Thoracic aorta (tissue), 2 donors: ENCODE measurements around the gene STN1. TPM values are rescaled to one million over a fixed set of nuclear protein-coding genes. Genes with fewer than 3 reads are reported as not detected.

ENCODE experiments used
- ATAC-seq: fragments of 150-250 bp; one replicate; pipeline ENCODE4 v1.8.0; 2017; ENCODE audit warnings: low read depth; ENCODE audit not compliant: insufficient number of reproducible peaks, low FRiP score
- DNase-seq: peaks from one replicate; pipeline ENCODE4 v3.0.0-alpha.2; 2020; ENCODE audit warnings: low spot score
- H3K27ac ChIP-seq, 2 donors: fragments of 200-600 bp; sonication (generic); 1 replicate in 1 of 2; 2 replicates in 1 of 2; pipeline ENCODE4 v1.5.1; 2016; ENCODE audit warnings: mild to moderate bottlenecking in 2 of 2, moderate library complexity in 2 of 2
- H3K27me3 ChIP-seq: fragments of 200-600 bp; sonication (generic); replicated peaks from 2 replicates; pipeline ENCODE4 v1.6.0; 2016; ENCODE audit warnings: mild to moderate bottlenecking; ENCODE audit not compliant: insufficient read depth
- H3K36me3 ChIP-seq: fragments of 200-600 bp; sonication (generic); one replicate; pipeline ENCODE4 v1.5.1; 2016
- H3K4me1 ChIP-seq, 2 donors: fragments of 200-600 bp; sonication (generic); 1 replicate in 1 of 2; 2 replicates in 1 of 2; pipeline versions ENCODE4 v1.5.1 to v1.6.0; 2016; ENCODE audit warnings: low read depth in 2 of 2, mild to moderate bottlenecking in 1 of 2; ENCODE audit not compliant: control insufficient read depth in 1 of 2
- H3K4me3 ChIP-seq: fragments of 200-600 bp; sonication (generic); 2 replicates; pipeline ENCODE4 v1.5.1; 2016; ENCODE audit warnings: mild to moderate bottlenecking
- H3K9me3 ChIP-seq: fragments of 200-600 bp; sonication (generic); 2 replicates; pipeline ENCODE4 v1.5.1; 2016
- CTCF ChIP-seq: fragments of 200-600 bp; sonication (generic); IDR thresholded peaks from one replicate; pipeline ENCODE4 v1.5.1; 2019; ENCODE audit warnings: antibody characterized with exemption
- total RNA-seq, 2 donors: library from RNA; depleted of rRNA; stranded (reverse); fragments of >200 nt; gene quantifications; one replicate each; pipeline versions ENCODE4 v1.1.0 to v1.2.3, GENCODE V29; 2016

The STN1 gene
- total RNA-seq, 2 donors from 2014 or later = 11.6 to 30.6 TPM

GRCh38 chr10:103934308-103934707 lies 16.3 kb upstream of the STN1 start:
- DNase-seq (no peak), ATAC-seq (no peak)
- Histone ChIP-seq H3K4me3 (no peak overlapping the region), H3K9me3 (no peaks in the 10 kb centered on the region), H3K4me1 (no peaks in the 10 kb centered on the region), H3K36me3 (no peaks in the 10 kb centered on the region), H3K27ac (no peak overlapping the region), H3K27me3 (no peaks in the 10 kb centered on the region)
- TF ChIP-seq CTCF = no peak

- TF ChIP-seq CTCF = no peak
- Histone ChIP-seq H3K9me3 (no peaks in the 10 kb centered on the region), H3K4me3 (no peak overlapping the region), H3K27me3 (no peaks in the 10 kb centered on the region), H3K4me1 (no peaks in the 10 kb centered on the region), H3K27ac (no peak overlapping the region), H3K36me3 (no peaks in the 10 kb centered on the region)
- no peak for DNase-seq
- no peak for ATAC-seq
These were observed 15.7 kb upstream of the STN1 start for GRCh38 chr10:103933557-103934121.

- no peaks in the 10 kb centered on the region for H3K4me1 ChIP-seq
- no peak for ATAC-seq
These were observed 15.0 kb upstream of the STN1 start for GRCh38 chr10:103932971-103933370.

GRCh38 chr10:103932271-103932670 lies 14.3 kb upstream of the STN1 start:
- Histone ChIP-seq H3K27me3 (no peaks in the 10 kb centered on the region), H3K4me3 (no peak overlapping the region), H3K27ac (no peak overlapping the region), H3K4me1 (no peaks in the 10 kb centered on the region), H3K9me3 (no peaks in the 10 kb centered on the region), H3K36me3 (no peaks in the 10 kb centered on the region)
- ATAC-seq (no peak), DNase-seq (no peak)
- no peak for TF ChIP-seq CTCF

More at GRCh38 chr10:103932971-103933370, 15.0 kb upstream of the STN1 start:
- Histone ChIP-seq H3K9me3 (no peaks in the 10 kb centered on the region), H3K27ac (no peak overlapping the region), H3K27me3 (no peaks in the 10 kb centered on the region), H3K36me3 (no peaks in the 10 kb centered on the region), H3K4me3 (no peak overlapping the region)
- no peak for DNase-seq
- TF ChIP-seq CTCF = no peak

GRCh38 chr10:103931603-103932002 lies 13.6 kb upstream of the STN1 start:
- ATAC-seq (no peak), DNase-seq (no peak)
- no peaks in the 10 kb centered on the region for H3K27me3 ChIP-seq
- H3K4me3 ChIP-seq = no peak overlapping the region
- no peak overlapping the region for H3K27ac ChIP-seq
- H3K4me1 ChIP-seq = no peaks in the 10 kb centered on the region
- H3K9me3 ChIP-seq = no peaks in the 10 kb centered on the region
- TF ChIP-seq CTCF = no peak
- no peaks in the 10 kb centered on the region for H3K36me3 ChIP-seq
